ENCODE results near the gene SLC25A23.
A peak's percentile ranks its signal among the peaks of the same experiment; 100 is the strongest.
"Not testable (repeated sequence)": the region's sequence is repeated elsewhere in the genome, so short reads cannot be mapped to it uniquely, and the experiment has no call there.

Gene SLC25A23

GRCh38 chr19:6459262-6460098, at the start of gene SLC25A23:
Gene SLC25A23, minus strand, starts transcription at chr19:6459792. Its CDS starts 164 bp downstream, at chr19:6459628.
- DNase-seq: peak in 5 of 6 experiments; percentile 28 to 68 (median 61)

- not testable (repeated sequence) for DNase-seq
Measured at GRCh38 chr19:6508028-6508771, 48.6 kb upstream of the SLC25A23 start.

GRCh38 chr19:6503407-6504201, 44.0 kb upstream of the SLC25A23 start:
- no peak for DNase-seq

GRCh38 chr19:6501740-6502648, 42.4 kb upstream of the SLC25A23 start, which contains the start of gene TUBB4A:
Gene TUBB4A, minus strand, starts transcription at chr19:6502309. Its CDS starts 97 bp downstream, at chr19:6502212.
- peak in 4 of 6 experiments; percentile 6 to 22 (median 17) for DNase-seq

- no peak for DNase-seq
Measured at GRCh38 chr19:6500837-6501739, 41.5 kb upstream of the SLC25A23 start.

GRCh38 chr19:6499052-6499790, 39.6 kb upstream of the SLC25A23 start:
- DNase-seq: no peak

- no peak for DNase-seq
Measured at GRCh38 chr19:6498294-6499036, 38.9 kb upstream of the SLC25A23 start.

GRCh38 chr19:6495947-6496346, 36.4 kb upstream of the SLC25A23 start:
- no peak for DNase-seq

- no peak for DNase-seq
Measured at GRCh38 chr19:6494438-6495036, 34.9 kb upstream of the SLC25A23 start.

- DNase-seq: no peak
Measured at GRCh38 chr19:6491802-6492592, 32.4 kb upstream of the SLC25A23 start.

- DNase-seq: no peak
Measured at GRCh38 chr19:6490134-6490533, 30.5 kb upstream of the SLC25A23 start.

GRCh38 chr19:6489278-6490061, 29.9 kb upstream of the SLC25A23 start:
- DNase-seq: no peak

GRCh38 chr19:6484831-6485230, 25.2 kb upstream of the SLC25A23 start:
- DNase-seq: no peak

GRCh38 chr19:6484230-6484629, 24.6 kb upstream of the SLC25A23 start:
- DNase-seq: no peak

- DNase-seq: no peak
Measured at GRCh38 chr19:6483235-6483634, 23.6 kb upstream of the SLC25A23 start.

- DNase-seq: no peak
Measured at GRCh38 chr19:6482343-6482686, 22.7 kb upstream of the SLC25A23 start.

Measured in stimulated activated naive CD4-positive, alpha-beta T cell (primary cell).